Measurements from ENCODE around the gene HTATIP2.
"Not testable (repeated sequence)": the region's sequence is repeated elsewhere in the genome, so short reads cannot be mapped to it uniquely, and the experiment has no call there.

Gene HTATIP2

DNA sequence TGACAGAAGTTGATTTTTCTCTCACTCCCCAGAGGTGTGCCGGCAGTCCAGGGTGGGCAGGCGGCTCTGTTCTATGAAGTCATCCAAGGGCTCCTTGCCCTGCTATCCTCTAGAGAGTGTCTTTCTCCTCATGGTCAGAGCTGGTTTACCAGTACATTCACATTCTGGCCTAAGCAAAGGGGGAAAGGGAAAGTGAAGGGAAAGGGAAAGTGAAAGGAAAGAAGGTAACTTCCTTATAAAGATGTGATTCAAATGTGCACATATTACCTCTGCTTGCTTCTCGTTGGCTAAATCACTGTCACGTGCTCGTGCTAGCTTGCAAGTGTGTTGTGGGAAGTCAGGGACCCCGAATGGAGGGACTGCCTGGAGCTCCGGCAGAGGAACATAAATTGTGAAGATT is 2.9 kb upstream of the HTATIP2 start:
- H4K20me1 ChIP-seq (ENCODE audit: insufficient read depth, low read length): no peaks in the 10 kb centered on the region
- H3K4me3 ChIP-seq (ENCODE audit: low read depth in 1 of 2, low read length in 2 of 2): peak overlapping the region in 1 of 2 experiments; percentile 26; a peak in 2 of 4 replicates
- 0 out of 2 replicates have a peak overlapping the region, but pooled peaks have one; percentile 13 for H3K9ac ChIP-seq (ENCODE audit: low read depth, low read length)
- no peak for TF ChIP-seq CTCF (IDR thresholded peaks at IDR 0.05; ENCODE audit: borderline replicate concordance, extremely low read depth, low read length, poor library complexity, severe bottlenecking)
- no peak for TF ChIP-seq EZH2 (IDR thresholded peaks at IDR 0.05; ENCODE audit: borderline replicate concordance, low read depth, low read length, severe bottlenecking)
- no peaks in the 10 kb centered on the region for H3K27me3 ChIP-seq (ENCODE audit: insufficient read depth, low read length, poor library complexity)
- peak overlapping the region; percentile 74 for H2AFZ ChIP-seq (ENCODE audit: low read depth, low read length)
- peak overlapping the region; percentile 41; the same call in 1 of the 2 replicates for H3K4me2 ChIP-seq (ENCODE audit: insufficient read depth, low read length)
- no peaks in the 10 kb centered on the region for H3K79me2 ChIP-seq (ENCODE audit: insufficient read depth, low read length)
- H3K4me1 ChIP-seq (ENCODE audit: insufficient read depth, low read length): peaks cover 12% of the 10 kb centered on the region
- no peaks in the 10 kb centered on the region for H3K36me3 ChIP-seq (ENCODE audit: insufficient read depth, low read length)
- no peaks in the 10 kb centered on the region for H3K9me3 ChIP-seq (ENCODE audit: insufficient read depth, low read length, severe bottlenecking)
- ATAC-seq (ENCODE audit: insufficient read depth, low read depth) (peak; percentile 95), DNase-seq (peak; percentile 52)
- H3K27ac ChIP-seq (ENCODE audit: low read length): peak overlapping the region; percentile 55; the same call in 1 of the 2 replicates

DNA sequence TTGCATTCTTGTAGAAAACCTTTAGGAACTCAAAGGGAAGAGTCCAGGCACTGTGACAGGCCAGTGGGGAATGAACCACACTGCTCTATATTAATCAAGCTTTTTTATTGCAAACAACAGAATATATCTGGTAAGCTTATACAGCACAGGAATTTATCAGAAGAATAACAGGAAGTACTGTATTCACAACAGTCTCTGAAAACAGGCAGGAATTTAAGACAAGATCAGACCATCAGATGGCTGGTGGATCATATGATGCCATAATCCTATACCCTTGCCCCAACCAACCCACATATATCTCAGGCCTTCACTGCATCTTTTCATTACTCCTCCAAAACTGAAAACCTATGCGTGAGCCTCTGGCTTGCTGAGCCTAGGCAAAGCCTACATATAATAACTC is 1.0 kb upstream of the HTATIP2 start:
- Histone ChIP-seq H4K20me1 (ENCODE audit: insufficient read depth, low read length) (no peaks in the 10 kb centered on the region), H3K4me2 (ENCODE audit: insufficient read depth, low read length) (no peak overlapping the region), H3K4me1 (ENCODE audit: insufficient read depth, low read length) (peaks cover 12% of the 10 kb centered on the region), H3K9me3 (ENCODE audit: insufficient read depth, low read length, severe bottlenecking) (no peaks in the 10 kb centered on the region), H2AFZ (ENCODE audit: low read depth, low read length) (no peak overlapping the region), H3K36me3 (ENCODE audit: insufficient read depth, low read length) (no peaks in the 10 kb centered on the region), H3K4me3 (ENCODE audit: low read depth in 1 of 2, low read length in 2 of 2) (no peak overlapping the region), H3K9ac (ENCODE audit: low read depth, low read length) (no peak overlapping the region), H3K27ac (ENCODE audit: low read length) (no peak overlapping the region), H3K27me3 (ENCODE audit: insufficient read depth, low read length, poor library complexity) (no peaks in the 10 kb centered on the region), H3K79me2 (ENCODE audit: insufficient read depth, low read length) (no peaks in the 10 kb centered on the region)
- no peak for ATAC-seq (ENCODE audit: insufficient read depth, low read depth)
- TF ChIP-seq EZH2 (IDR thresholded peaks at IDR 0.05; ENCODE audit: borderline replicate concordance, low read depth, low read length, severe bottlenecking): no peak
- no peak for TF ChIP-seq CTCF (IDR thresholded peaks at IDR 0.05; ENCODE audit: borderline replicate concordance, extremely low read depth, low read length, poor library complexity, severe bottlenecking)
- DNase-seq: no peak

DNA sequence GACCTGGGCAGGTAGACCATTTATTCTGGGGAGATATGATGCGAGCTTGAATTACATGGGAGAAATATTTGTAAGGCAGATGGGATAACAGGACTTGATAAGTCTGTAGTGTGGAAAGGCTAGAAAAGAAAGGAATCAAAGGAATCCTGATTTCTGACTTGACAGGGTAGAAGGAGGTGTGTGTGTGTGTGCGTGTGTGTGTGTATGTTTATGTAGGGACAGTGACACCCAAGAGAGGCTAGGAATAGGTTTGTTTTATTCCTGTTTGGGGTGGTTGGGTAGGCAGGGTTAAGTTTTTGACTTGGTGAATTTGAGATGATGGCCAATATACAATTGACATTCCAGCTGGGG is 390 bp upstream of the HTATIP2 start:
- Histone ChIP-seq H3K9me3 (ENCODE audit: insufficient read depth, low read length, severe bottlenecking) (no peaks in the 10 kb centered on the region), H3K4me1 (ENCODE audit: insufficient read depth, low read length) (peaks cover 12% of the 10 kb centered on the region), H2AFZ (ENCODE audit: low read depth, low read length) (no peak overlapping the region), H3K27me3 (ENCODE audit: insufficient read depth, low read length, poor library complexity) (no peaks in the 10 kb centered on the region), H3K27ac (ENCODE audit: low read length) (no peak overlapping the region), H3K9ac (ENCODE audit: low read depth, low read length) (no peak overlapping the region), H3K4me2 (ENCODE audit: insufficient read depth, low read length) (no peak overlapping the region), H4K20me1 (ENCODE audit: insufficient read depth, low read length) (no peaks in the 10 kb centered on the region), H3K4me3 (ENCODE audit: low read depth in 1 of 2, low read length in 2 of 2) (no peak overlapping the region), H3K36me3 (ENCODE audit: insufficient read depth, low read length) (no peaks in the 10 kb centered on the region), H3K79me2 (ENCODE audit: insufficient read depth, low read length) (no peaks in the 10 kb centered on the region)
- ATAC-seq (ENCODE audit: insufficient read depth, low read depth) (no peak), DNase-seq (no peak)
- TF ChIP-seq CTCF (IDR thresholded peaks at IDR 0.05; ENCODE audit: borderline replicate concordance, extremely low read depth, low read length, poor library complexity, severe bottlenecking) (no peak), EZH2 (IDR thresholded peaks at IDR 0.05; ENCODE audit: borderline replicate concordance, low read depth, low read length, severe bottlenecking) (no peak)

- H3K9me3 ChIP-seq (ENCODE audit: insufficient read depth, low read length, severe bottlenecking): no peaks in the 10 kb centered on the region
- H3K36me3 ChIP-seq (ENCODE audit: insufficient read depth, low read length): no peaks in the 10 kb centered on the region
- H3K9ac ChIP-seq (ENCODE audit: low read depth, low read length): no peak overlapping the region
- DNase-seq (no peak), ATAC-seq (ENCODE audit: insufficient read depth, low read depth) (no peak)
- H4K20me1 ChIP-seq (ENCODE audit: insufficient read depth, low read length): no peaks in the 10 kb centered on the region
- H3K27ac ChIP-seq (ENCODE audit: low read length): no peak overlapping the region
- peaks cover 2% of the 10 kb centered on the region for H3K27me3 ChIP-seq (ENCODE audit: insufficient read depth, low read length, poor library complexity)
- H2AFZ ChIP-seq (ENCODE audit: low read depth, low read length): no peak overlapping the region
- H3K4me1 ChIP-seq (ENCODE audit: insufficient read depth, low read length): peaks cover 12% of the 10 kb centered on the region
- H3K79me2 ChIP-seq (ENCODE audit: insufficient read depth, low read length): no peaks in the 10 kb centered on the region
- H3K4me2 ChIP-seq (ENCODE audit: insufficient read depth, low read length): no peak overlapping the region
- TF ChIP-seq EZH2 (IDR thresholded peaks at IDR 0.05; ENCODE audit: borderline replicate concordance, low read depth, low read length, severe bottlenecking) (no peak), CTCF (IDR thresholded peaks at IDR 0.05; ENCODE audit: borderline replicate concordance, extremely low read depth, low read length, poor library complexity, severe bottlenecking) (no peak)
- H3K4me3 ChIP-seq (ENCODE audit: low read depth in 1 of 2, low read length in 2 of 2): no peak overlapping the region
Observed at GRCh38 chr11:20364341-20364792, 853 bp downstream of the HTATIP2 start.

DNA sequence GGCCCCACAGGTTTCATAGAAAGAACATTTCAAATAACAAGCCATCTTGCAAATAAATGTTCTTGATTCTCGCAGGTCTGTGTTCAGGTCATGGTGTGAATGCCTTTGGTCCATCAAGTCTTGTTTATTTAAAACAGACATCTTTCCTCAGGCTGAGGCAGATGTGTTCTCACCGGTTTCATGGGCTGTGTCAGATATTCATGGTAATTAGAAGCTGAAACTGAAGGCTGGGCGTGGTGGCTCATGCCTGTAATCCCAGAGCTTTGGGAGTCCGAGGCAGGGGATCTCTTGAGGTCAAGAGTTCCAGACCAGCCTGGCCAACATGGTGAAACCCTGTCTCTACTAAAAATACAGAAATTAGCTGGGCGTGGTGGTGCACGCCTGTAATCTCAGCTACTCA is 2.0 kb downstream of the HTATIP2 start:
- H3K79me2 ChIP-seq (ENCODE audit: insufficient read depth, low read length); DNase-seq; H3K27me3 ChIP-seq (ENCODE audit: insufficient read depth, low read length, poor library complexity); H3K27ac ChIP-seq (ENCODE audit: low read length); H3K4me3 ChIP-seq (ENCODE audit: low read depth in 1 of 2, low read length in 2 of 2); H3K9ac ChIP-seq (ENCODE audit: low read depth, low read length); H3K4me2 ChIP-seq (ENCODE audit: insufficient read depth, low read length); H3K36me3 ChIP-seq (ENCODE audit: insufficient read depth, low read length); H3K4me1 ChIP-seq (ENCODE audit: insufficient read depth, low read length); H3K9me3 ChIP-seq (ENCODE audit: insufficient read depth, low read length, severe bottlenecking); ATAC-seq (ENCODE audit: insufficient read depth, low read depth); H2AFZ ChIP-seq (ENCODE audit: low read depth, low read length); H4K20me1 ChIP-seq (ENCODE audit: insufficient read depth, low read length): not testable (repeated sequence)

All from DND-41 (cell line).